Liver (tissue), 9 donors: Measurements from ENCODE around the gene EDIL3. TPM values are rescaled to one million over a fixed set of nuclear protein-coding genes. Genes with fewer than 3 reads are reported as not detected.
"Not testable (repeated sequence)": the region's sequence is repeated elsewhere in the genome, so short reads cannot be mapped to it uniquely, and the experiment has no call there.

ENCODE experiments used
- DNase-seq: peaks from one replicate; pipeline ENCODE4 v3.0.0-alpha.2; 2017; ENCODE audit warnings: low spot score
- H3K27ac ChIP-seq, 2 donors: one replicate each; pipeline ENCODE4 v1.7.0; 2013; ENCODE audit warnings: inconsistent platforms in 2 of 2, low read length in 2 of 2, control low read depth in 1 of 2, low read depth in 1 of 2, mild to moderate bottlenecking in 1 of 2
- H3K27me3 ChIP-seq, 4 donors: one replicate each; pipeline versions ENCODE4 v1.6.1 to v1.7.0; 2013; ENCODE audit warnings: low read length in 3 of 4, inconsistent platforms in 1 of 4, mild to moderate bottlenecking in 1 of 4, moderate library complexity in 1 of 4; ENCODE audit not compliant: control insufficient read depth in 4 of 4, insufficient read depth in 4 of 4
- H3K36me3 ChIP-seq, 4 donors: one replicate each; pipeline versions ENCODE4 v1.6.1 to v1.7.0; 2013; ENCODE audit warnings: low read length in 3 of 4, mild to moderate bottlenecking in 3 of 4, low read depth in 1 of 4, moderate library complexity in 1 of 4; ENCODE audit not compliant: control insufficient read depth in 4 of 4, insufficient read depth in 3 of 4
- H3K4me1 ChIP-seq, 4 donors: one replicate each; pipeline versions ENCODE4 v1.6.1 to v1.7.0; 2013; ENCODE audit warnings: low read length in 3 of 4, mild to moderate bottlenecking in 3 of 4, moderate library complexity in 1 of 4; ENCODE audit not compliant: control insufficient read depth in 4 of 4, insufficient read depth in 4 of 4
- H3K4me3 ChIP-seq, 3 donors: one replicate each; pipeline versions ENCODE4 v1.6.1 to v1.7.0; 2013; ENCODE audit warnings: low read length in 3 of 3, control low read depth in 1 of 3, low read depth in 1 of 3, mild to moderate bottlenecking in 1 of 3
- H3K9ac ChIP-seq, 2 donors: one replicate each; pipeline ENCODE4 v1.7.0; 2013; ENCODE audit warnings: low read length in 2 of 2, mild to moderate bottlenecking in 2 of 2, moderate library complexity in 2 of 2, control low read depth in 1 of 2, low read depth in 1 of 2
- H3K9me3 ChIP-seq, 4 donors: one replicate each; pipeline versions ENCODE4 v1.6.1 to v1.7.0; 2013; ENCODE audit warnings: low read length in 3 of 4; ENCODE audit not compliant: control insufficient read depth in 4 of 4
- EGR1 ChIP-seq, 2 donors: IDR thresholded peaks; 2 replicates each; pipeline ENCODE4 v1.6.1; 2016 to 2018; ENCODE audit warnings: antibody characterized with exemption in 2 of 2, low read depth in 2 of 2
- FOXA1 ChIP-seq: IDR thresholded peaks from 2 replicates; pipeline ENCODE4 v1.6.1; 2016; ENCODE audit warnings: antibody characterized with exemption
- FOXA2 ChIP-seq: IDR thresholded peaks from 2 replicates; pipeline ENCODE4 v1.6.1; 2016; ENCODE audit warnings: antibody characterized with exemption
- HNF4A ChIP-seq, 2 donors: conservative IDR thresholded peaks; 2 replicates each; pipeline ENCODE4 v1.6.1; 2016; ENCODE audit warnings: antibody characterized with exemption in 2 of 2, mild to moderate bottlenecking in 2 of 2
- HNF4G ChIP-seq: IDR thresholded peaks from 2 replicates; pipeline ENCODE4 v1.6.1; 2016; ENCODE audit warnings: antibody characterized with exemption
- SP1 ChIP-seq: IDR thresholded peaks from 2 replicates; pipeline ENCODE4 v1.6.1; 2018; ENCODE audit warnings: antibody characterized with exemption, mild to moderate bottlenecking
- TAF1 ChIP-seq: conservative IDR thresholded peaks from 2 replicates; pipeline ENCODE4 v1.6.1; 2016; ENCODE audit warnings: antibody characterized with exemption, mild to moderate bottlenecking
- WGBS: extraction: QIAGEN DNeasy Blood & Tissue Kit; methylation state at CpG from one replicate; pipeline ENCODE4 v1.1.7; 2013; 5-methylcytosine and 5-hydroxymethylcytosine counted together
- polyA plus RNA-seq, 2 donors: library from polyadenylated mRNA; stranded (reverse) in 1 of 2; unstranded in 1 of 2; fragments of 200-250 nt in 1 of 2; fragments of >200 nt in 1 of 2; fragmentation: Nextera tagmentation in 1 of 2; extraction: Ambion mirVana in 1 of 2; gene quantifications; one replicate each; pipeline versions ENCODE4 v1.2.1 to v1.2.3, GENCODE V29; 2013 to 2015
- total RNA-seq, 2 donors: library from RNA; depleted of rRNA; stranded (reverse); fragments of >200 nt; gene quantifications; one replicate each; pipeline ENCODE4 v1.2.3, GENCODE V29; 2014
- TF ChIP-seq, protein P1 (sequence below): IDR thresholded peaks from 2 replicates; pipeline ENCODE4 v1.6.1; 2016; ENCODE audit warnings: antibody characterized with exemption
- donor health status: healthy.
- donor health status: healthy.
- donor health status: healthy.
- donor health status: healthy.
- donor health status: healthy.

EDIL3 gene
- total and polyA plus RNA-seq, 4 donors: 0.33 to 12.0 (median 0.76) TPM

DNA sequence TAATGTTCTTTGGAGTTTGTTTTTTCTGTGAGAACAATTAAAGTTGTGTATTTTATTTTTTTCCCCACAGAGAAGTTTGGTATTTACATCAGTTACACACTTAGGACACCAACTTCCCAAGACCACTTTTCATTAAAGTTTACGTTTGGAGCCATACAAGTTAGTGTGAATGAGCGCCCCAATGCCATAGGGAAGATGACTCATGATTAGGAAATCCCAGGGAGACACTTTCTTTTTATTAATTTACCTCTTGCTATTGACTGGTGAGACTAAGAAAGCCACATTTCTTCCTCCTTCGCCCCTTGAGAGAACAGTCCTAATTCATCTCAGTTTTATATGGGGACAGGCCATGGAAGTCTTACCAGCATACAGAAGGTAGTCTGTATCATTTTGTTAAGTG lies 57.1 kb downstream of the EDIL3 start:
- TF ChIP-seq HNF4G: no peak
- WGBS: 81% methylated on average over 3 of the region's 3 CpGs

DNA sequence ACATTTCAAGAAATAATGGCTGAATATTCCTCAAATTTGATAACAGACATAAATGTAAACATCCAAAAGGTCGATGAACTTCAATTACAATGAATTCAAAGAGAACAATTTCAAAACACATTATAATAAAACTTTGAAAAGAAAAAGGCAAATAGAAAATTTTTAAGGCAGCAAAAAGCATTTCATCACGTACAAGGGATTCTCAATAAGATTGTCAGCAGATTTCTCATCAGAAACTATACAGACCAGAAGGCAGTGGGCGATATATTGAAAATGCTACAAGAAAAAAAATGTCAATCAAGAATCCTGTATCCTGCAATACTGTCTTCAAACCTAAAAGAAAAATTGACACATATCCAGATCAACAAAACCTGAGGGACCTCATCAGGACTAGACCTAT lies 62.0 kb downstream of the EDIL3 start:
- TF ChIP-seq FOXA1: no peak
- no peak for TF ChIP-seq EGR1 (IDR thresholded peaks at IDR 0.05; ENCODE audit: low read depth in 2 of 2)
- TF ChIP-seq TAF1: no peak
- no peak for TF ChIP-seq FOXA2
- TF ChIP-seq HNF4A (conservative IDR thresholded peaks at IDR 0.05): no peak
- TF ChIP-seq HNF4G: no peak
- TF ChIP-seq, protein P1, sequence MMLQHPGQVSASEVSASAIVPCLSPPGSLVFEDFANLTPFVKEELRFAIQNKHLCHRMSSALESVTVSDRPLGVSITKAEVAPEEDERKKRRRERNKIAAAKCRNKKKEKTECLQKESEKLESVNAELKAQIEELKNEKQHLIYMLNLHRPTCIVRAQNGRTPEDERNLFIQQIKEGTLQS: no peak
- TF ChIP-seq SP1: no peak
- H3K9me3 ChIP-seq: no peaks in the 10 kb centered on the region
- H3K27ac ChIP-seq: no peak overlapping the region
- no peaks in the 10 kb centered on the region for H3K36me3 ChIP-seq
- no peaks in the 10 kb centered on the region for H3K4me1 ChIP-seq
- no peak for DNase-seq
- H3K27me3 ChIP-seq: no peaks in the 10 kb centered on the region
- H3K9ac ChIP-seq: no peak overlapping the region
- no peak overlapping the region for H3K4me3 ChIP-seq
- WGBS: 81% methylated on average over 3 of the region's 3 CpGs

More for the DNA sequence above, 57.1 kb downstream of the EDIL3 start:
- Histone ChIP-seq H3K4me1 (no peaks in the 10 kb centered on the region), H3K9me3 (no peaks in the 10 kb centered on the region), H3K36me3 (no peaks in the 10 kb centered on the region), H3K4me3 (no peak overlapping the region), H3K27ac (no peak overlapping the region), H3K27me3 (no peaks in the 10 kb centered on the region), H3K9ac (no peak overlapping the region)
- DNase-seq: no peak

DNA sequence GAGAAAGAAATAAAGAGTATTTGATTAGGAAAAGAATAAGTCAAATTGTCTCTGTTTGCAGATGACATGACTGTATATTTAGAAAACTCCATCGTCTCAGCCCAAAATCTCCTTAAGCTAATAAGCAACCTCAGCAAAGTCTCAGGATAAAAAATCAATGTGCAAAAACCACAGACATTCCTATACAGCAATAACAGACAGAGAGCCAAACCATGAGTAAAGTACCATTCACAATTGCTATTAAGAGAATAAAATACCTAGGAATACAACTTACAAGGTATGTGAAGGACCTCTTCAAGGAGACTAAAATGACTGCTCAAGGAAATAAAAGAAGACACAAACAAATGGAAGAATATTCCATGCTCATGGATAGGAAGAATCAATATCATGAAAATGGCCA lies 66.9 kb downstream of the EDIL3 start:
- not testable (repeated sequence) for H3K4me1 ChIP-seq, DNase-seq, H3K36me3 ChIP-seq, H3K27me3 ChIP-seq, H3K9ac ChIP-seq, H3K27ac ChIP-seq, H3K4me3 ChIP-seq, H3K9me3 ChIP-seq
- 92% methylated on average over 1 of the region's 1 CpG for WGBS

GRCh38 chr5:84312280-84312679 lies 72.4 kb downstream of the EDIL3 start:
- H3K36me3 ChIP-seq, DNase-seq, H3K27me3 ChIP-seq, H3K9me3 ChIP-seq, H3K9ac ChIP-seq, H3K27ac ChIP-seq, H3K4me3 ChIP-seq, H3K4me1 ChIP-seq: not testable (repeated sequence)
- 96% methylated on average over 30 of the region's 30 CpGs for WGBS

GRCh38 chr5:84309850-84310249 lies 74.8 kb downstream of the EDIL3 start:
- H3K9me3 ChIP-seq: not testable (repeated sequence)

More at GRCh38 chr5:84309850-84310249, 74.8 kb downstream of the EDIL3 start:
- not testable (repeated sequence) for H3K9ac ChIP-seq, H3K27me3 ChIP-seq, DNase-seq, H3K36me3 ChIP-seq, H3K4me1 ChIP-seq, H3K27ac ChIP-seq, H3K4me3 ChIP-seq
